OCI-LY7 (cell line): ENCODE results near the gene SEPTIN11. TPM values are rescaled to one million over a fixed set of nuclear protein-coding genes. Genes with fewer than 3 reads are reported as not detected.

Source experiments
- BruUV-seq: library from RNA; stranded (reverse); fragments of 400-500 nt; replicated peaks from 2 replicates; lab custom pipeline; 2021; lab: Mats Ljungman, UMichigan
- CTCF ChIA-PET: fragments of 300-600 bp; sonication (Branson Sonifier 250); formaldehyde crosslinking; loops from one replicate; lab custom pipeline; 2022; ENCODE audit warnings: antibody characterized with exemption; ENCODE audit not compliant: unreplicated experiment; lab: Charles Lee
- POLR2A ChIA-PET: fragments of 300-600 bp; sonication (Branson Sonifier 250); formaldehyde crosslinking; loops from one replicate; lab custom pipeline; 2022; ENCODE audit warnings: antibody characterized with exemption; lab: Charles Lee
- DNase-seq: peaks from one replicate; pipeline ENCODE4 v3.0.0-alpha.2; 2015; ENCODE audit warnings: low spot score
- H2AFZ ChIP-seq: fragments of 200-600 bp; sonication (generic), shearing (Covaris generic); 2 replicates; pipeline ENCODE4 v1.6.1; 2014; ENCODE audit warnings: mild to moderate bottlenecking, antibody characterized with exemption, low read length, moderate library complexity
- H3K27ac ChIP-seq: fragments of 200-600 bp; sonication (generic); 2 replicates; pipeline ENCODE4 v1.5.1; 2014; ENCODE audit warnings: mixed run types, low read depth, mild to moderate bottlenecking, moderate library complexity, low read length, inconsistent platforms; ENCODE audit not compliant: poor library complexity, severe bottlenecking
- H3K36me3 ChIP-seq: fragments of 200-600 bp; sonication (generic); 2 replicates; pipeline ENCODE4 v1.6.1; 2014; ENCODE audit warnings: mild to moderate bottlenecking, antibody characterized with exemption, low read length, moderate library complexity, mixed read lengths; ENCODE audit not compliant: insufficient read depth
- H3K4me1 ChIP-seq: fragments of 200-600 bp; sonication (generic); 2 replicates; pipeline ENCODE4 v1.5.1; 2014; ENCODE audit warnings: mild to moderate bottlenecking, low read length; ENCODE audit not compliant: insufficient read depth, poor library complexity, severe bottlenecking
- H3K4me2 ChIP-seq: fragments of 200-600 bp; sonication (generic); 2 replicates; pipeline ENCODE4 v1.6.1; 2014; ENCODE audit warnings: mild to moderate bottlenecking, low read length
- H3K4me3 ChIP-seq: fragments of 200-600 bp; sonication (generic); 2 replicates; pipeline ENCODE4 v1.5.1; 2014; ENCODE audit warnings: mild to moderate bottlenecking, low read depth, low read length; ENCODE audit not compliant: poor library complexity, severe bottlenecking
- H3K79me2 ChIP-seq: fragments of 200-600 bp; sonication (generic); 2 replicates; pipeline ENCODE4 v1.6.1; 2016; ENCODE audit warnings: low read depth, mild to moderate bottlenecking, low read length, moderate library complexity, mixed read lengths; ENCODE audit not compliant: insufficient read depth
- H3K9me2 ChIP-seq: fragments of 200-600 bp; sonication (generic); 2 replicates; pipeline ENCODE4 v1.6.1; 2016; ENCODE audit warnings: mild to moderate bottlenecking, low read length, mixed read lengths; ENCODE audit not compliant: insufficient read depth
- H3K9me3 ChIP-seq: fragments of 200-600 bp; sonication (generic); 2 replicates; pipeline ENCODE4 v1.6.1; 2014; ENCODE audit warnings: mild to moderate bottlenecking, mixed run types, low read length, mixed read lengths
- H4K20me1 ChIP-seq: fragments of 200-600 bp; sonication (generic); 2 replicates; pipeline ENCODE4 v1.6.1; 2014; ENCODE audit warnings: mild to moderate bottlenecking, antibody characterized with exemption, low read length, moderate library complexity, mixed read lengths; ENCODE audit not compliant: insufficient read depth
- CTCF ChIP-seq: fragments of 200-600 bp; sonication (generic); conservative IDR thresholded peaks from 2 replicates; pipeline ENCODE4 v1.5.1; 2014; ENCODE audit warnings: mild to moderate bottlenecking, antibody characterized with exemption, low read length, moderate library complexity, mixed read lengths
- EZH2phosphoT487 ChIP-seq: fragments of 200-600 bp; sonication (generic); IDR thresholded peaks from 2 replicates; pipeline ENCODE4 v1.6.1; 2018; ENCODE audit warnings: low read depth, borderline replicate concordance, mild to moderate bottlenecking, mixed run types, antibody characterized with exemption, low read length, moderate library complexity, mixed read lengths
- intact Hi-C: fragments of 100-400 bp; cut with micrococcal nuclease; formaldehyde crosslinking; loops from one replicate; pipeline ENCODE4 v1.10.0; 2022; ENCODE audit not compliant: unreplicated experiment
- total RNA-seq, 2 experiments: library from RNA; depleted of rRNA in 1 of 2; stranded (reverse); fragments of >200 nt in 1 of 2; shearing (Covaris generic) in 1 of 2; gene quantifications; 2 replicates each; pipeline ENCODE4 v1.2.3, GENCODE V29; 2014 to 2022

SEPTIN11 gene
- total RNA-seq, 2 experiments from 2014 or later, result 23.5 to 33.9 TPM

DNA sequence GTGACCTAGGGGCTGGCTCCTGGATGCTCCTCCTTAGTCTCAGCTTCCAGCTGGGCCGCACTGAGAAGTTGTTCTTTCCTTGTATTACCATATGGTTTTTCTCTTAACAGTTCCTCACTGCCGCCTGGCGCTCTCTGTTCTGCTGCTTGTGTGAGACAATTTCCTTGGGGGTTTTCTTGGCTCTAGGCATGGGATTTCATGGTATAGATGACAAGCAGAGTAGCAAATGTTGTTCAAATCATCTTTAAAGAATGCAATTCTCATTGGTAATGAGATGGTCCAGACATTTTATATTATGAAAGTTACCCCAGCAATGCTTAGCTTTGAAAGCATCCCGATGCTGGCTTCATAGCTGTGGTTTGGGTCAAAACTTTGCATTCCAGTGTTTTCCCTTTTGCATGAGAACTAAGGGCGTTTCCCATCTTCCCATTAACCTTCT lies 37.6 kb downstream of the SEPTIN11 start:
- Histone ChIP-seq H3K9me2 (no peaks in the 10 kb centered on the region), H3K4me2 (no peak overlapping the region), H3K4me1 (peaks cover 5% of the 10 kb centered on the region), H3K79me2 (no peaks in the 10 kb centered on the region), H3K4me3 (no peak overlapping the region), H3K36me3 (no peaks in the 10 kb centered on the region), H2AFZ (no peak overlapping the region), H3K27ac (no peak overlapping the region), H4K20me1 (no peaks in the 10 kb centered on the region), H3K9me3 (0 out of 2 replicates have a peak, but pooled peaks cover 6% of the 10 kb centered on the region)
- DNase-seq, result no peak
- POLR2A ChIA-PET, result interaction anchor here (0.7 to 1.2 kb wide), 4 partner anchors 16 to 198 kb away, joined by 3 to 4 read pairs (median 4); no protein-coding TSS in a partner anchor
- CTCF ChIA-PET, result no interaction called here
- no peak for TF ChIP-seq EZH2phosphoT487
- TF ChIP-seq CTCF, result no peak
- intact Hi-C loops, result no loop called here
- no TSS peak for BruUV-seq

- no peak overlapping the region for H3K4me3 ChIP-seq
- no peaks in the 10 kb centered on the region for H3K9me2 ChIP-seq
- POLR2A ChIA-PET, result interaction anchor here (0.8 to 0.9 kb wide), 2 partner anchors 16 to 197 kb away, joined by 3 to 4 read pairs; no protein-coding TSS in a partner anchor
- H3K4me2 ChIP-seq, result no peak overlapping the region
- no peak overlapping the region for H2AFZ ChIP-seq
- DNase-seq, result no peak
- intact Hi-C loops, result no loop called here
- no peak for TF ChIP-seq EZH2phosphoT487
- TF ChIP-seq CTCF, result no peak
- H3K79me2 ChIP-seq, result no peaks in the 10 kb centered on the region
- no peaks in the 10 kb centered on the region for H3K36me3 ChIP-seq
- no peak overlapping the region for H3K27ac ChIP-seq
- H4K20me1 ChIP-seq, result no peaks in the 10 kb centered on the region
- peaks cover 5% of the 10 kb centered on the region for H3K4me1 ChIP-seq
- CTCF ChIA-PET, result no interaction called here
- no TSS peak for BruUV-seq
- H3K9me3 ChIP-seq, result 0 out of 2 replicates have a peak, but pooled peaks cover 6% of the 10 kb centered on the region
Observed at GRCh38 chr4:76987685-76988084, 38.1 kb downstream of the SEPTIN11 start.

DNA sequence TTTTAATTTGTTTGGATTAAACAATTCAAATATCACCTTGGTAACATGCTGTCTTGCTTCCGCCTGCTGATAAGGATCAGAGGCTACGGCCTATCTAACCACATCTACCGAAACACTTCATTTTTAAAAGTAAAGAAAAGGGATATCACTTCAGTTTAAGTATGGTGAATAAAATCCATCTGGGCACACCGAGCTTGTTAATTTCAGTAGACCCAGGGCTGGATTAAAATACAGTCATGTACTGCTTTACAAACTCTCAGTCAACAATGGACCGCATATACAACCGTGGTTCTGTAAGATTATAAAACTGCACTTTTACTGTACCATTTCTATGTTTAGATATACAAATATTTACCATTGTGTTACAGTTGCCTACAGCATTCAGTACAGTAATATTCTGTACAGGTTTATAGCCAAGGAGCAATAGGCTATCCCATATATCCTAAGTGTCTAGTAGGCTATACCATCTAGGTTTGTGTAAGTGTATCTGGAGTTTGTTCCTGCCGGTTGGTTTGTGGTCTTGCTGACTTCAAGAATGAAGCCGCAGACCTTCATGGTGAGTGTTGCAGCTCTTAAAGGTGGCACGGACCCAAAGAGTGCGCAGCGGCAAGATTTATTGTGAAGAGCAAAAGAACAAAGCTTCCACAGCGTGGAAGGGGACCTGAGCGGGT lies 40.0 kb downstream of the SEPTIN11 start:
- DNase-seq, result no peak
- no TSS peak for BruUV-seq
- Histone ChIP-seq H3K9me2 (no peaks in the 10 kb centered on the region), H3K79me2 (no peaks in the 10 kb centered on the region), H3K27ac (no peak overlapping the region), H4K20me1 (no peaks in the 10 kb centered on the region), H3K9me3 (0 out of 2 replicates have a peak, but pooled peaks cover 6% of the 10 kb centered on the region), H3K36me3 (no peaks in the 10 kb centered on the region), H3K4me2 (no peak overlapping the region), H2AFZ (no peak overlapping the region), H3K4me3 (no peak overlapping the region), H3K4me1 (peaks cover 14% of the 10 kb centered on the region)
- ChIA-PET CTCF (no interaction called here), POLR2A (no interaction called here)
- intact Hi-C loops, result no loop called here
- TF ChIP-seq CTCF (no peak), EZH2phosphoT487 (no peak)
